Stomach (tissue), 9 donors: ENCODE data around the gene UBR4. TPM values are rescaled to one million over a fixed set of nuclear protein-coding genes. Genes with fewer than 3 reads are reported as not detected.

ENCODE experiments used
- DNase-seq, 2 donors: peaks; one replicate each; pipeline versions ENCODE4 v3.0.0 to v3.0.0-alpha.2; 2013 to 2019
- H3K27ac ChIP-seq, 5 donors: fragments of 200-600 bp in 4 of 5; sonication (generic) in 4 of 5; one replicate each; pipeline ENCODE4 v1.5.1; 2013 to 2019; ENCODE audit warnings: mild to moderate bottlenecking in 1 of 5, moderate library complexity in 1 of 5
- H3K27me3 ChIP-seq, 3 donors: fragments of 200-600 bp; sonication (generic); one replicate each; pipeline ENCODE4 v1.5.1; 2017 to 2019; ENCODE audit warnings: mixed run types in 1 of 3
- H3K36me3 ChIP-seq, 4 donors: fragments of 200-600 bp; sonication (generic); 1 replicate in 3 of 4; 2 replicates in 1 of 4; pipeline ENCODE4 v1.5.1; 2016 to 2019
- H3K4me1 ChIP-seq, 4 donors: fragments of 200-600 bp; sonication (generic); one replicate each; pipeline ENCODE4 v1.5.1; 2016 to 2019
- H3K4me3 ChIP-seq, 4 donors: fragments of 200-600 bp; sonication (generic) in 3 of 4; one replicate each; pipeline ENCODE4 v1.5.1; 2016 to 2019; ENCODE audit warnings: mild to moderate bottlenecking in 1 of 4
- H3K9me3 ChIP-seq, 4 donors: fragments of 200-600 bp; sonication (generic); one replicate each; pipeline ENCODE4 v1.5.1; 2016 to 2019
- EP300 ChIP-seq: sonication (generic); formaldehyde crosslinking; IDR thresholded peaks from one replicate; pipeline ENCODE4 v1.6.1; 2017; ENCODE audit warnings: antibody characterized with exemption
- POLR2A ChIP-seq, 4 donors: fragments of 450-650 bp; IDR thresholded peaks; one replicate each; pipeline ENCODE4 v1.6.1; 2016; ENCODE audit warnings: antibody characterized with exemption in 4 of 4, control low read depth in 2 of 4, mild to moderate bottlenecking in 1 of 4, moderate library complexity in 1 of 4
- POLR2AphosphoS5 ChIP-seq, 3 donors: sonication (generic); formaldehyde crosslinking; IDR thresholded peaks; one replicate each; pipeline ENCODE4 v1.6.1; 2016; ENCODE audit warnings: antibody characterized with exemption in 3 of 3
- WGBS, 5 donors: extraction: QIAGEN DNeasy Blood & Tissue Kit in 3 of 5; methylation state at CpG; one replicate each; pipeline versions ENCODE4 v1.1.5 to v1.1.7; 2013 to 2018; 5-methylcytosine and 5-hydroxymethylcytosine counted together
- intact Hi-C: fragments of 100-400 bp; cut with DNase I; formaldehyde crosslinking; loops from one replicate; pipeline ENCODE4 v1.15.1; 2023; ENCODE audit warnings: low total_unique reads
- polyA plus RNA-seq, 3 donors: library from polyadenylated mRNA; stranded (reverse); fragments of 200-250 nt; gene quantifications; one replicate each; pipeline ENCODE4 v1.2.3, GENCODE V29; 2013
- total RNA-seq, 5 donors: library from RNA; depleted of rRNA; stranded (reverse); fragments of >200 nt; gene quantifications; one replicate each; pipeline versions ENCODE4 v1.1.0 to v1.2.3, GENCODE V29; 2014 to 2016
- TF ChIP-seq, protein P1 (sequence below), 7 experiments: fragments of 450-650 bp in 4 of 7; fragments of 200-600 bp in 3 of 7; sonication (generic) in 3 of 7; IDR thresholded peaks; one replicate each; pipeline ENCODE4 v1.5.1; 2016 to 2019; ENCODE audit warnings: antibody characterized with exemption in 7 of 7, control low read depth in 2 of 7, mild to moderate bottlenecking in 1 of 7
- donor health status: healthy with polysubstance abuse.
- donor health status: Bipolar disorder and iron deficiency.
- donor health status: healthy.

UBR4 gene
- total and polyA plus RNA-seq, 8 donors: 41.9 to 262 (median 128) TPM

DNA sequence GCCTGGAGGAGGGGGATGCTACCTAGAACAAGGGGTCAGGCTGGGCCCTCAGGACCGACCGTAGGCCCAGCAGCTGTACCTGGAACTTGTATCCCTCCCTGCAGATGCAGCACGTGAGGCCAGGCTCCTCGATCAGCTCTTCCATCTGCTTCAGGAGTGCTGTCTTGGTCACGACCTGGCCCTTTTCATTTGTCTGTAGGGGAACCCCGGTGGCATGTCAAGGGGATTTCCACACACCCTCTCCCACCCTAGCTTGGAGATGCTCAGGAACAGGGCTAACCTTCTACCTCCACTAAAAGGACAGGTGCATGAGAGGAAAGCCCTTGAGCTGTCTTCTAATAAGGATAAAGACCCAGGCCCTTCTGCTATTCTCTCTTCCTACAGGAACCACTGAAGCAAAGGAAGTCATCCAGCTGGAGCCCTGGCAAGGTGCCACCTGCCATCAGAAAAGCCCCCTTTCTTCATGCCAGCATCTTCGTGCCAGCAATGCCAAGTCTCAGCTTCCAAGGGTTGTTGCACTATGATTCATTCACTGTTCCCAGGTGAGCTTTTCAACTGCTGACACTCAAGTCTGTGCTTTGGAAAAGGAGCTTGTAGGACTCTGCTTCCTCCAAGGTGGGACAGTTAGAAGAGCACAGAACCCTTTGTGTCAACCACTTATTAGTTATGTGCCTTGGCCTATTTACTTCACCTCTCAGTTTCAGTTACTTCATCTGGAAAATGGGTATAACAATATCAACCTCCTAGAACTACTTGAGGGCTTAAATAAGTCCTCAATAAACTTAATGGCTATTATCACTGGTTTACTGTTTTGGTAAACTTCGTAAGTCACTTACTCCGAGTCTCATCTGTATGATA is 122.1 kb downstream of the UBR4 start:
- peak overlapping the region in 2 of 5 donors; percentile 66 to 76 for H3K27ac ChIP-seq
- TF ChIP-seq POLR2AphosphoS5 (IDR thresholded peaks at IDR 0.05) (no peak), EP300 (no peak), POLR2A (IDR thresholded peaks at IDR 0.05) (no peak)
- TF ChIP-seq, protein P1, sequence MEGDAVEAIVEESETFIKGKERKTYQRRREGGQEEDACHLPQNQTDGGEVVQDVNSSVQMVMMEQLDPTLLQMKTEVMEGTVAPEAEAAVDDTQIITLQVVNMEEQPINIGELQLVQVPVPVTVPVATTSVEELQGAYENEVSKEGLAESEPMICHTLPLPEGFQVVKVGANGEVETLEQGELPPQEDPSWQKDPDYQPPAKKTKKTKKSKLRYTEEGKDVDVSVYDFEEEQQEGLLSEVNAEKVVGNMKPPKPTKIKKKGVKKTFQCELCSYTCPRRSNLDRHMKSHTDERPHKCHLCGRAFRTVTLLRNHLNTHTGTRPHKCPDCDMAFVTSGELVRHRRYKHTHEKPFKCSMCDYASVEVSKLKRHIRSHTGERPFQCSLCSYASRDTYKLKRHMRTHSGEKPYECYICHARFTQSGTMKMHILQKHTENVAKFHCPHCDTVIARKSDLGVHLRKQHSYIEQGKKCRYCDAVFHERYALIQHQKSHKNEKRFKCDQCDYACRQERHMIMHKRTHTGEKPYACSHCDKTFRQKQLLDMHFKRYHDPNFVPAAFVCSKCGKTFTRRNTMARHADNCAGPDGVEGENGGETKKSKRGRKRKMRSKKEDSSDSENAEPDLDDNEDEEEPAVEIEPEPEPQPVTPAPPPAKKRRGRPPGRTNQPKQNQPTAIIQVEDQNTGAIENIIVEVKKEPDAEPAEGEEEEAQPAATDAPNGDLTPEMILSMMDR (IDR thresholded peaks at IDR 0.05): no peak
- H3K4me3 ChIP-seq: no peak overlapping the region
- intact Hi-C loops: no loop called here
- H3K36me3 ChIP-seq: peaks cover 81 to 100% (median 100%) of the 10 kb centered on the region in 4 donors
- no peaks in the 10 kb centered on the region for H3K9me3 ChIP-seq
- H3K4me1 ChIP-seq: peaks cover 12 to 62% (median 32%) of the 10 kb centered on the region in 4 donors
- WGBS, 5 donors: 77 to 82% (median 79%) methylated on average over 9 of the region's 9 CpGs
- no peaks in the 10 kb centered on the region for H3K27me3 ChIP-seq
- no peak for DNase-seq

- Histone ChIP-seq H3K27ac (peak overlapping the region; percentile 48 to 76 (median 59)), H3K36me3 (peaks cover 81 to 100% (median 100%) of the 10 kb centered on the region in 4 donors), H3K4me1 (peaks cover 12 to 69% (median 34%) of the 10 kb centered on the region in 4 donors), H3K27me3 (no peaks in the 10 kb centered on the region), H3K9me3 (no peaks in the 10 kb centered on the region), H3K4me3 (no peak overlapping the region)
- intact Hi-C loops: no loop called here
- DNase-seq: no peak
- TF ChIP-seq, protein P1 (IDR thresholded peaks at IDR 0.05): no peak
- TF ChIP-seq POLR2AphosphoS5 (IDR thresholded peaks at IDR 0.05) (no peak), EP300 (no peak), POLR2A (IDR thresholded peaks at IDR 0.05) (no peak)
- WGBS, 5 donors: 61 to 72% (median 65%) methylated on average over 6 of the region's 6 CpGs
Observed at GRCh38 chr1:19087017-19087736, 122.9 kb downstream of the UBR4 start.

DNA sequence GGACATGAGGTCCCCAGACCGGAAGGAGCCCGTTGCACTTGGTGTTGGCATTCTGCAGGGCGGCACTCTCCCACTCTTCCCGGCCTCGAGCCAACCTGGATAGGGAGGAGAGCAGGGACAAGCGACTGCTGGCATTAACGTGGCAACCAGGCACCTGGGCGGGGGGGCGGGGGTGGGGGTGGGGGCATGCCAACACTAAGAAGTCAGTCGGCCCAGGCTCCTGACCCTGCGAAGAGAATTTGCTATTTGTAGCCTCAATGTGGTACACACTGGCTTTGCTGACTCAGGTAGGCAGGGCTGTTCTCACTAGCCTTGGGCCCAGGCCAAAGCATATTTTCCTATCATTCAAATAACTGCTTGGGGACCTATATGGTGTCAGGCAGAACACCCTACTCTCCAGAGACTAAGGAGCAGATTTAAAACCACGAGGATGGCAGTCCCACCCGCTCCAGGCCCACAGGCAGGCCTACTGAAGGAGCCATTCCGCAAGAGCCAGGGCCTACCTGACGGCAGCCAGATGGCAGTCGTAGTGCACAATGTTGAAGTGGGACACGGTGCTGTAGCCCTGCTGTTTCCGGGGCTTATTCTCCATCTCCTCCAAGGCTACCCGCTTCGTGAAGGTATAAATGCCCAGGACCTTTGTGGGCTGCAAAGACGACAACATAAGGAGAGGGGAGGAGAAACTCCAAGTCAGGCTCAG is 123.7 kb downstream of the UBR4 start:
- intact Hi-C loops: no loop called here
- H3K27me3 ChIP-seq: no peaks in the 10 kb centered on the region
- DNase-seq: peak; percentile 42 to 82
- peaks cover 14 to 69% (median 34%) of the 10 kb centered on the region in 4 donors for H3K4me1 ChIP-seq
- H3K36me3 ChIP-seq: peaks cover 81 to 100% (median 100%) of the 10 kb centered on the region in 4 donors
- no peak overlapping the region for H3K4me3 ChIP-seq
- TF ChIP-seq POLR2AphosphoS5 (IDR thresholded peaks at IDR 0.05) (peak in 2 of 3 donors; percentile 19 to 37), POLR2A (IDR thresholded peaks at IDR 0.05) (no peak)
- no peaks in the 10 kb centered on the region for H3K9me3 ChIP-seq
- peak overlapping the region; percentile 48 to 76 (median 59) for H3K27ac ChIP-seq
- WGBS, 5 donors: 38 to 68% (median 52%) methylated on average over 19 to 21 of the region's 21 CpGs

- 90 to 96% (median 93%) methylated on average over 20 of the region's 20 CpGs for WGBS, 5 donors
- DNase-seq: no peak
- H3K27me3 ChIP-seq: no peaks in the 10 kb centered on the region
- no peaks in the 10 kb centered on the region for H3K9me3 ChIP-seq
- peaks cover 90 to 100% (median 100%) of the 10 kb centered on the region in 4 donors for H3K36me3 ChIP-seq
- peak overlapping the region in 2 of 5 donors; percentile 47 to 70 for H3K27ac ChIP-seq
- H3K4me1 ChIP-seq: peaks cover 30 to 77% (median 48%) of the 10 kb centered on the region in 4 donors
- intact Hi-C loops: no loop called here
- TF ChIP-seq POLR2A (IDR thresholded peaks at IDR 0.05) (no peak), POLR2AphosphoS5 (IDR thresholded peaks at IDR 0.05) (no peak), EP300 (no peak)
- TF ChIP-seq, protein P1 (IDR thresholded peaks at IDR 0.05): no peak
- H3K4me3 ChIP-seq: no peak overlapping the region
Observed at GRCh38 chr1:19084206-19084738, 125.8 kb downstream of the UBR4 start.
